Fibroblast of villous mesenchyme (primary cell): ENCODE data around the gene ABHD17A. TPM values are rescaled to one million over a fixed set of nuclear protein-coding genes. Genes with fewer than 3 reads are reported as not detected.

Source experiments
- DNase-seq: peaks from one replicate; pipeline ENCODE4 v3.0.0-alpha.2; 2010; ENCODE audit warnings: low read depth
- H3K4me3 ChIP-seq: 2 replicates; pipeline ENCODE4 v1.5.1; 2011; ENCODE audit warnings: low read depth, mild to moderate bottlenecking, low read length
- CTCF ChIP-seq: IDR thresholded peaks from 2 replicates; pipeline ENCODE4 v1.5.1; 2012; ENCODE audit warnings: low read depth, mild to moderate bottlenecking, low read length; ENCODE audit not compliant: insufficient read depth
- total RNA-seq: library from RNA; depleted of rRNA; stranded (reverse); fragments of >200 nt; gene quantifications from 2 replicates; pipeline ENCODE4 v1.2.3, GENCODE V29; 2012

ABHD17A gene
- total RNA-seq, 1 donor, result 45.8 TPM

GRCh38 chr19:1837222-1837565 lies 48.1 kb downstream of the ABHD17A start:
- no peak for TF ChIP-seq CTCF
- no peak for DNase-seq
- no peak overlapping the region for H3K4me3 ChIP-seq

- no peak overlapping the region for H3K4me3 ChIP-seq
- no peak for TF ChIP-seq CTCF
- DNase-seq, result no peak
Observed at GRCh38 chr19:1836458-1837221, 48.7 kb downstream of the ABHD17A start.

- no peak overlapping the region for H3K4me3 ChIP-seq
- DNase-seq, result peak; percentile 13
- no peak for TF ChIP-seq CTCF
Observed at GRCh38 chr19:1833540-1833939, 51.8 kb downstream of the ABHD17A start.

GRCh38 chr19:1832046-1832663 lies 53.1 kb downstream of the ABHD17A start:
- H3K4me3 ChIP-seq, result no peak overlapping the region
- no peak for DNase-seq
- TF ChIP-seq CTCF, result no peak

GRCh38 chr19:1830978-1831377 lies 54.3 kb downstream of the ABHD17A start:
- DNase-seq, result no peak
- H3K4me3 ChIP-seq, result no peak overlapping the region
- TF ChIP-seq CTCF, result no peak

- TF ChIP-seq CTCF, result no peak
- no peak overlapping the region for H3K4me3 ChIP-seq
- no peak for DNase-seq
Observed at GRCh38 chr19:1830568-1830967, 54.7 kb downstream of the ABHD17A start.
